DOHH2 (cell line): ENCODE results near the gene PSENEN.

ENCODE experiments used
- H3F3A ChIP-seq: fragments of 200-600 bp; sonication (generic), shearing (Covaris generic); 2 replicates; pipeline ENCODE4 v1.6.0; 2016; ENCODE audit warnings: antibody characterized with exemption, mild to moderate bottlenecking; ENCODE audit not compliant: control insufficient read depth, insufficient read depth
- H3K27ac ChIP-seq: fragments of 200-600 bp; sonication (generic); 2 replicates; pipeline ENCODE4 v1.5.1; 2014; ENCODE audit warnings: low read depth, mild to moderate bottlenecking, low read length, moderate library complexity
- H3K27me3 ChIP-seq: fragments of 200-600 bp; sonication (generic); 2 replicates; pipeline ENCODE4 v1.6.1; 2014; ENCODE audit warnings: mild to moderate bottlenecking, low read length, mixed read lengths; ENCODE audit not compliant: control insufficient read depth
- H3K36me3 ChIP-seq: fragments of 200-600 bp; sonication (generic); 2 replicates; pipeline ENCODE4 v1.6.1; 2014; ENCODE audit warnings: mild to moderate bottlenecking, low read length, moderate library complexity, mixed read lengths; ENCODE audit not compliant: control insufficient read depth
- H3K4me1 ChIP-seq: fragments of 200-600 bp; sonication (generic); 2 replicates; pipeline ENCODE4 v1.6.1; 2014; ENCODE audit warnings: mild to moderate bottlenecking, low read length, mixed read lengths; ENCODE audit not compliant: control insufficient read depth
- H3K4me2 ChIP-seq: fragments of 200-600 bp; sonication (generic); 2 replicates; pipeline ENCODE4 v1.6.0; 2014; ENCODE audit warnings: mild to moderate bottlenecking, low read length, moderate library complexity
- H3K4me3 ChIP-seq: fragments of 200-600 bp; sonication (generic); 2 replicates; pipeline ENCODE4 v1.5.1; 2014; ENCODE audit warnings: mild to moderate bottlenecking, low read length, mixed read lengths
- H3K79me2 ChIP-seq: fragments of 200-600 bp; sonication (generic); 2 replicates; pipeline ENCODE4 v1.6.1; 2014; ENCODE audit warnings: mild to moderate bottlenecking, low read length, mixed read lengths; ENCODE audit not compliant: control insufficient read depth
- H3K9me2 ChIP-seq: fragments of 200-600 bp; sonication (generic); replicated peaks from 2 replicates; pipeline ENCODE4 v1.6.1; 2014; ENCODE audit warnings: mild to moderate bottlenecking, low read length, mixed read lengths; ENCODE audit not compliant: control insufficient read depth
- H3K9me3 ChIP-seq: fragments of 200-600 bp; sonication (generic); 2 replicates; pipeline ENCODE4 v1.6.1; 2014; ENCODE audit warnings: antibody characterized with exemption, low read length, mixed read lengths; ENCODE audit not compliant: control insufficient read depth, insufficient read depth
- H4K20me1 ChIP-seq: fragments of 200-600 bp; sonication (generic); 2 replicates; pipeline ENCODE4 v1.6.0; 2014; ENCODE audit warnings: low read depth, mild to moderate bottlenecking, antibody characterized with exemption, low read length, moderate library complexity; ENCODE audit not compliant: control insufficient read depth, insufficient read depth
- EZH2phosphoT487 ChIP-seq: fragments of 200-600 bp; sonication (generic); IDR thresholded peaks from 2 replicates; pipeline ENCODE4 v1.6.1; 2017; ENCODE audit warnings: borderline replicate concordance, mild to moderate bottlenecking, antibody characterized with exemption, low read length, moderate library complexity, mixed read lengths
- TF ChIP-seq, protein P1 (sequence below): fragments of 200-600 bp; sonication (generic); IDR thresholded peaks from one replicate; pipeline ENCODE4 v1.5.1; 2014; ENCODE audit warnings: antibody characterized with exemption, mild to moderate bottlenecking, low read depth, low read length; ENCODE audit not compliant: poor library complexity, severe bottlenecking

The PSENEN gene

DNA sequence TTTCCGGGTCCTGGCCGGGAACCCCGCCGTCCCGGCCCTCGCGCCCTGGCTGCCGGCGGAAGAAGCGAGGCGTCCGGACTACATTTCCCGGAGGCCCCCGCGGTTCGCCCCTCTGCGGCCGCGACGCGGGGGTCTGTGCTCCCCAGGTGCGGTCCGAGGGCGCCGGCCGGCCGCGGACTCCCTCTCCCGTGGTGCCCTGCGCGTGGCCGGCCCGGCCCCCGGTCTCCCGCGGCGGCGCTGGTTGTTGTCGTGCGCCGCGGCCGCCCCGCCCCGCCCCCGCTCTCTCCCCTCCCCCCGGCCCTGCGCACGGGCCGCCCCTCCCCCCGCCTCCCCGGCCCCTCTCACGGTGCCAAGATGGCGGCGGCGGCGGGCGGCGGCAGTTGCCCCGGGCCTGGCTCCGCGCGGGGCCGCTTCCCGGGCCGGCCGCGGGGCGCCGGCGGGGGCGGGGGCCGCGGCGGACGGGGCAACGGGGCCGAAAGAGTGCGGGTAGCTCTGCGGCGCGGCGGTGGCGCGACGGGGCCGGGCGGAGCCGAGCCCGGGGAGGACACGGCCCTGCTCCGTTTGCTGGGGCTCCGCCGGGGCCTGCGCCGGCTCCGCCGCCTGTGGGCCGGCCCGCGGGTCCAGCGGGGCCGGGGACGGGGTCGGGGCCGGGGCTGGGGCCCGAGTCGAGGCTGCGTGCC is 27.6 kb upstream of the PSENEN start, which contains the start of gene KMT2B:
Gene KMT2B (plus strand): TSS at position 339 of the 680 bp plus-strand sequence. CDS start 16 bp downstream, at position 355.
- Histone ChIP-seq H4K20me1 (peaks cover 10% of the 10 kb centered on the region; the same call in 1 of the 2 replicates), H3K79me2 (peaks cover 43% of the 10 kb centered on the region)
- TF ChIP-seq, protein P1, sequence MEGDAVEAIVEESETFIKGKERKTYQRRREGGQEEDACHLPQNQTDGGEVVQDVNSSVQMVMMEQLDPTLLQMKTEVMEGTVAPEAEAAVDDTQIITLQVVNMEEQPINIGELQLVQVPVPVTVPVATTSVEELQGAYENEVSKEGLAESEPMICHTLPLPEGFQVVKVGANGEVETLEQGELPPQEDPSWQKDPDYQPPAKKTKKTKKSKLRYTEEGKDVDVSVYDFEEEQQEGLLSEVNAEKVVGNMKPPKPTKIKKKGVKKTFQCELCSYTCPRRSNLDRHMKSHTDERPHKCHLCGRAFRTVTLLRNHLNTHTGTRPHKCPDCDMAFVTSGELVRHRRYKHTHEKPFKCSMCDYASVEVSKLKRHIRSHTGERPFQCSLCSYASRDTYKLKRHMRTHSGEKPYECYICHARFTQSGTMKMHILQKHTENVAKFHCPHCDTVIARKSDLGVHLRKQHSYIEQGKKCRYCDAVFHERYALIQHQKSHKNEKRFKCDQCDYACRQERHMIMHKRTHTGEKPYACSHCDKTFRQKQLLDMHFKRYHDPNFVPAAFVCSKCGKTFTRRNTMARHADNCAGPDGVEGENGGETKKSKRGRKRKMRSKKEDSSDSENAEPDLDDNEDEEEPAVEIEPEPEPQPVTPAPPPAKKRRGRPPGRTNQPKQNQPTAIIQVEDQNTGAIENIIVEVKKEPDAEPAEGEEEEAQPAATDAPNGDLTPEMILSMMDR = no peak
- TF ChIP-seq EZH2phosphoT487 = no peak

DNA sequence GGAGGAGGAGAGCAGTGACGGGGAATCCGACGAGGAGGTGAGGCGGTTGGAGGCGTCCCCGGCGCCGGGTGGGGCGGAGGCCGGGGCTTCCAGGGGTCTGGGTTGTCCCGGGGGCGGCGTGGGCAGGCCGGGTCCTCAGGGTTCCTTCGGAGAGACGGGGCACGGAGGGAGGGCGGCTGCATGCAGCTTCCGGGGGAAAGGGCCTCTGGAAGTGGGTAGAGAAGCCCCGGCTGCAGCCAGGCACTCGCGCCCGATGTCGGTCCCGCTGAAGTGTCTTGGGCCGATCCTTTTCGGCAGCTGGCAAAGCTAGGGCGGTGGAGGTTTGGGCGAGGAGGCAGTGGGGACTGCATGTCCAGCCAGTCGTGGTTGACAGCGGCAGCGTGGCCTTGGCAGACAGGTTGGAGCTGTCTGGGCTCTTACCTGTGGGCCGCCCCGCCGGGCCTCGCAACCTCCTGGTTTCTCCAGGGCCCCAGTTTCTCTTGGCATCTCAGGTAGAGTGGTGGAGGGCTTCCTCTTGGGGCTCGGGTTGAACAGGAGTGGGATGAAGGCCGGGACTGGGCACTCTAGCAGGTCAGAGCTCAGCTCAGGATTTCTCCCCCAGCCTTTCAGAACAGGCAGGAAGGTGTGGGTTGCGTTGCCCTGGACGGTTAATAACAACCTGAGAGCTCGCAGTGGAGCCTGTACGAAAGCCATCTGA is 27.0 kb upstream of the PSENEN start:
- Histone ChIP-seq H3K27ac (peak overlapping the region; percentile 48; the same call in 1 of the 2 replicates), H3K4me1 (peaks cover 24% of the 10 kb centered on the region), H3K9me2 (no peaks in the 10 kb centered on the region), H3F3A (no peaks in the 10 kb centered on the region), H3K9me3 (no peaks in the 10 kb centered on the region), H3K79me2 (peaks cover 43% of the 10 kb centered on the region), H3K27me3 (no peaks in the 10 kb centered on the region), H4K20me1 (peaks cover 10% of the 10 kb centered on the region; the same call in 1 of the 2 replicates), H3K4me2 (peak overlapping the region; percentile 90), H3K36me3 (peaks cover 35% of the 10 kb centered on the region), H3K4me3 (peak overlapping the region; percentile 98)
- TF ChIP-seq EZH2phosphoT487 = no peak
- TF ChIP-seq, protein P1 = no peak

More for the DNA sequence above, 27.6 kb upstream of the PSENEN start, which contains the start of gene KMT2B:
- Histone ChIP-seq H3K36me3 (peaks cover 28% of the 10 kb centered on the region), H3K4me3 (peak within 1 kb of the TSS; percentile 98), H3K4me1 (peaks cover 28% of the 10 kb centered on the region), H3K4me2 (peak within 1 kb of the TSS; percentile 90), H3K27me3 (no peaks in the 10 kb centered on the region), H3F3A (no peaks in the 10 kb centered on the region), H3K27ac (peak within 1 kb of the TSS; percentile 48; the same call in 1 of the 2 replicates), H3K9me2 (no peaks in the 10 kb centered on the region), H3K9me3 (no peaks in the 10 kb centered on the region)

DNA sequence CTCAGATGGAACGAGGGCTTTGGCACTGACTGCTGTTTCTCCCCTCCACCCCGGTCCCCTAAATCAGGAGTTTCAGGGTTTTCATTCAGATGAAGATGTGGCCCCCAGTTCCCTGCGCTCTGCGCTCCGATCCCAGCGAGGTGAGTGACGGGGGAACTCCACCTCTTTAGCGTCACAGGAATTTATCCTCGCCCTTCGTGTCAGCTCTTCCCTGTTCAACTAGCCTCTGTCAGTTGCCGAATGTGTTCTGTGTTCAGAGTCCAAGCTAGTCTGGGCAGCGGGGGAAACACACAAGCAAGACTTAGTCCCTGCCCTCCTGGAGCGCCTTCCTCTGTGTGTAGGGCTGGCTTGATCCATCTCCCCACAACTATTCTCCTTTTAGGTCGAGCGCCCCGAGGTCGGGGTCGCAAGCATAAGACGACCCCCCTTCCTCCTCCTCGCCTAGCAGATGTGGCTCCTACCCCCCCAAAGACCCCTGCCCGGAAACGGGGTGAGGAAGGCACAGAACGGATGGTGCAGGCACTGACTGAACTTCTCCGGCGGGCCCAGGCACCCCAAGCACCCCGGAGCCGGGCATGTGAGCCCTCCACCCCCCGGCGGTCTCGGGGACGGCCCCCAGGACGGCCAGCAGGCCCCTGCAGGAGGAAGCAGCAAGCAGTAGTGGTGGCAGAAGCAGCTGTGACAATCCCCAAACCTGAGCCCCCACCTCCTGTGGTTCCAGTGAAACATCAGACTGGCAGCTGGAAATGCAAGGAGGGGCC is 25.9 kb upstream of the PSENEN start:
- H3K9me3 ChIP-seq = no peaks in the 10 kb centered on the region
- no peak overlapping the region for H3K27ac ChIP-seq
- peak overlapping the region; percentile 98 for H3K4me3 ChIP-seq
- peaks cover 24% of the 10 kb centered on the region for H3K4me1 ChIP-seq
- no peaks in the 10 kb centered on the region for H3K9me2 ChIP-seq
- peaks cover 43% of the 10 kb centered on the region for H3K79me2 ChIP-seq
- peaks cover 10% of the 10 kb centered on the region; the same call in 1 of the 2 replicates for H4K20me1 ChIP-seq
- peak overlapping the region; percentile 90 for H3K4me2 ChIP-seq
- H3K36me3 ChIP-seq = peaks cover 46% of the 10 kb centered on the region
- H3F3A ChIP-seq = no peaks in the 10 kb centered on the region
- no peak for TF ChIP-seq EZH2phosphoT487
- TF ChIP-seq, protein P1 = no peak
- H3K27me3 ChIP-seq = no peaks in the 10 kb centered on the region
